ENCODE data around the gene ARHGEF25.

Gene ARHGEF25

GRCh38 chr12:57579677-57580465 is 31.4 kb upstream of the ARHGEF25 start:
- no peak overlapping the region for H2AFZ ChIP-seq (ENCODE audit: low read depth)

GRCh38 chr12:57580466-57580795 is 30.8 kb upstream of the ARHGEF25 start:
- Histone ChIP-seq H4K20me1 (ENCODE audit: insufficient read depth) (no peaks in the 10 kb centered on the region), H2AFZ (ENCODE audit: low read depth) (no peak overlapping the region), H3K4me3 (IDR thresholded peaks at IDR 0.05; ENCODE audit: insufficient read depth, low read depth, low read length) (no peak overlapping the region), H3K9ac (no peak overlapping the region), H3K79me2 (ENCODE audit: insufficient read depth, low read depth) (no peaks in the 10 kb centered on the region), H3K4me2 (no peak overlapping the region), H3K27me3 (ENCODE audit: insufficient read depth, low read depth) (no peaks in the 10 kb centered on the region; the same call in 1 of the 2 replicates), H3K36me3 (ENCODE audit: insufficient read depth) (no peaks in the 10 kb centered on the region), H3K4me1 (ENCODE audit: low read depth, poor library complexity, severe bottlenecking) (peaks cover 8% of the 10 kb centered on the region), H3K27ac (no peak overlapping the region)
- no peak for TF ChIP-seq CTCF (conservative IDR thresholded peaks at IDR 0.05; ENCODE audit: low read depth, low read length)

More at GRCh38 chr12:57579677-57580465, 31.4 kb upstream of the ARHGEF25 start:
- no peak for TF ChIP-seq CTCF (conservative IDR thresholded peaks at IDR 0.05; ENCODE audit: low read depth, low read length)
- H3K79me2 ChIP-seq (ENCODE audit: insufficient read depth, low read depth) = no peaks in the 10 kb centered on the region
- H3K9ac ChIP-seq = no peak overlapping the region
- no peaks in the 10 kb centered on the region for H4K20me1 ChIP-seq (ENCODE audit: insufficient read depth)
- H3K36me3 ChIP-seq (ENCODE audit: insufficient read depth) = no peaks in the 10 kb centered on the region
- no peak overlapping the region for H3K27ac ChIP-seq
- H3K4me2 ChIP-seq = no peak overlapping the region
- no peak overlapping the region for H3K4me3 ChIP-seq (IDR thresholded peaks at IDR 0.05; ENCODE audit: insufficient read depth, low read depth, low read length)
- H3K4me1 ChIP-seq (ENCODE audit: low read depth, poor library complexity, severe bottlenecking) = peaks cover 8% of the 10 kb centered on the region
- H3K27me3 ChIP-seq (ENCODE audit: insufficient read depth, low read depth) = no peaks in the 10 kb centered on the region

GRCh38 chr12:57581802-57582201 is 29.4 kb upstream of the ARHGEF25 start:
- H3K36me3 ChIP-seq (ENCODE audit: insufficient read depth) = no peaks in the 10 kb centered on the region
- no peak overlapping the region for H3K4me3 ChIP-seq (IDR thresholded peaks at IDR 0.05; ENCODE audit: insufficient read depth, low read depth, low read length)
- TF ChIP-seq CTCF (conservative IDR thresholded peaks at IDR 0.05; ENCODE audit: low read depth, low read length) = no peak
- H2AFZ ChIP-seq (ENCODE audit: low read depth) = no peak overlapping the region
- H3K27me3 ChIP-seq (ENCODE audit: insufficient read depth, low read depth) = no peaks in the 10 kb centered on the region; the same call in 1 of the 2 replicates
- H3K9ac ChIP-seq = no peak overlapping the region
- no peak overlapping the region for H3K4me2 ChIP-seq
- no peak overlapping the region for H3K27ac ChIP-seq
- no peaks in the 10 kb centered on the region for H3K79me2 ChIP-seq (ENCODE audit: insufficient read depth, low read depth)
- H3K4me1 ChIP-seq (ENCODE audit: low read depth, poor library complexity, severe bottlenecking) = peaks cover 8% of the 10 kb centered on the region
- no peaks in the 10 kb centered on the region for H4K20me1 ChIP-seq (ENCODE audit: insufficient read depth)

DNA sequence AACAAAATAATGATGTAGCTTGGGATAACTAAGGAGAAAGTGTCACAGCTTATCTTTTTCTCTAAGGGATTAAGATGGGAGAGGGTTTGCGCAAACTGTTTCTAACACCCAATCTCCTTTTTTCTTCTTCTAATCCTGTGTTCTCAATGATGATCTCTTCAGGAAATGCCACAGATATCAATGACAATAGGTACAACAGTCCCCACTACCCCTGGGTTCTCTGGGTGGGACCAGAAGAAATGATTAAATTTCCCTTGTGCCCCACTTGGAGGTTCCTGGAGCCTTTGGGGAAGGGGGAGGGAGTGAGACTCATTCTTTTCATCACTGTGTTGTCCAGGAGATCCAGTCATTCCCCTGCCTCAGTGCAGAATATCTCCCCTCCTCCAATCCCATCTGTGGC is 28.8 kb upstream of the ARHGEF25 start:
- Histone ChIP-seq H3K4me1 (ENCODE audit: low read depth, poor library complexity, severe bottlenecking) (peaks cover 8% of the 10 kb centered on the region), H3K4me2 (no peak overlapping the region), H3K27me3 (ENCODE audit: insufficient read depth, low read depth) (no peaks in the 10 kb centered on the region; the same call in 1 of the 2 replicates), H3K79me2 (ENCODE audit: insufficient read depth, low read depth) (no peaks in the 10 kb centered on the region), H2AFZ (ENCODE audit: low read depth) (no peak overlapping the region), H3K27ac (no peak overlapping the region), H4K20me1 (ENCODE audit: insufficient read depth) (no peaks in the 10 kb centered on the region), H3K4me3 (IDR thresholded peaks at IDR 0.05; ENCODE audit: insufficient read depth, low read depth, low read length) (no peak overlapping the region), H3K9ac (no peak overlapping the region), H3K36me3 (ENCODE audit: insufficient read depth) (no peaks in the 10 kb centered on the region)
- TF ChIP-seq CTCF (conservative IDR thresholded peaks at IDR 0.05; ENCODE audit: low read depth, low read length) = no peak
